ENCODE results near the gene ADAM23.

ADAM23 gene

DNA sequence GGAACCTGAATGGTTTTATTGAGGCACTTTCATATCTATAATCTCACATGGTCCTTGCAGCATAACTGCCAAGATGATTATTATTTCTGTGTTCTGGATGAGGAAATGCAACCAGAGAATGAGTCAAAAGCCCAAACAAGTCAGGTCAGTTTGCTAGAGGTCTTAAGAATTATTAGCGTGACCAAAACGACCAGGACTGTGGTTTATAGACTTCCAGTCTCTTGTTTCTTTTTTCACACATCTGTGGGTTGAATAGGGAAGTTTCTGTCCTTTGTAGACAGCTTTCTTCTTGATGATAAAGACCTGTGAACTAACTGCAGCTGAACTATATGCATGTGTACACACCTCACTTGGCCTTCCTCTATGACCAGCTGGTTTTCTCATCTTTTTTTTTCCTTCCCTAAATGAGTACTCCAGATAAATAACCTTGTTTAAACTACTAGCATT, 13.9 kb downstream of the ADAM23 start:
- TF ChIP-seq, protein P1, sequence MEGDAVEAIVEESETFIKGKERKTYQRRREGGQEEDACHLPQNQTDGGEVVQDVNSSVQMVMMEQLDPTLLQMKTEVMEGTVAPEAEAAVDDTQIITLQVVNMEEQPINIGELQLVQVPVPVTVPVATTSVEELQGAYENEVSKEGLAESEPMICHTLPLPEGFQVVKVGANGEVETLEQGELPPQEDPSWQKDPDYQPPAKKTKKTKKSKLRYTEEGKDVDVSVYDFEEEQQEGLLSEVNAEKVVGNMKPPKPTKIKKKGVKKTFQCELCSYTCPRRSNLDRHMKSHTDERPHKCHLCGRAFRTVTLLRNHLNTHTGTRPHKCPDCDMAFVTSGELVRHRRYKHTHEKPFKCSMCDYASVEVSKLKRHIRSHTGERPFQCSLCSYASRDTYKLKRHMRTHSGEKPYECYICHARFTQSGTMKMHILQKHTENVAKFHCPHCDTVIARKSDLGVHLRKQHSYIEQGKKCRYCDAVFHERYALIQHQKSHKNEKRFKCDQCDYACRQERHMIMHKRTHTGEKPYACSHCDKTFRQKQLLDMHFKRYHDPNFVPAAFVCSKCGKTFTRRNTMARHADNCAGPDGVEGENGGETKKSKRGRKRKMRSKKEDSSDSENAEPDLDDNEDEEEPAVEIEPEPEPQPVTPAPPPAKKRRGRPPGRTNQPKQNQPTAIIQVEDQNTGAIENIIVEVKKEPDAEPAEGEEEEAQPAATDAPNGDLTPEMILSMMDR (IDR thresholded peaks at IDR 0.05; ENCODE audit: low read depth, low read length) = no peak
- DNase-seq (ENCODE audit: low read depth in 2 of 2) = no peak
- no peak overlapping the region for H3K4me3 ChIP-seq (replicated peaks in 1 of 2; ENCODE audit: low read depth in 2 of 2, low read length in 2 of 2)

DNA sequence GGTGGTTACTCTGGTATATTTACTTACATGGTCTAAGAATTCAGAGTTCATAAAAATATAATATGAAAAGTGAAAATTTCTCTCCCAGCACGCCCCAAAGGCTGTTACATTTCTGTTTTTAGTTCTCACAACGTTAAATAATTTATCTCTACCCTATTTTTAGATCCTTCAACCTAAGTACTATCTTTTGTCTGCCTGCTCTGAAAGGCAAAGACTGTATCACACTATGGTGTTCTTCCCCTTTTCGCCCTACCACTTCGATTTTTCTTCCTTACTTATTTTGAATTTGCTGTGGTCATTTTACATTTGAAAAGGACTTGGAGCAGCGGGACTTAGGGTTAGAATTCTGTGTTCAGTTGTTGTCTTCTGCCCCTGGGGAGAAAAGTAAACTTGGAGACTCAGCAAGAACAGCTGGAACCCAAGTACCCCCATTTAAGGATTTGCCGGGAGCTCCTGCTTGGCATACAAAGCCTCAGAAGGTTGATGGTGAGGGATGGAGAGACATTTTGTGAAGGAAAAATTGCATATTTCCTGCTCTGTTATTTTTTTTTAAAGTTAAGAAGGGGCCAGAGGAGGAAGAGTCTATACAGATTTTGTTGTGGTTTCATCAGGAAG, 19.0 kb downstream of the ADAM23 start:
- no peak for DNase-seq (ENCODE audit: low read depth in 2 of 2)
- H3K4me3 ChIP-seq (replicated peaks in 1 of 2; ENCODE audit: low read depth in 2 of 2, low read length in 2 of 2) = no peak overlapping the region
- TF ChIP-seq, protein P1 (IDR thresholded peaks at IDR 0.05; ENCODE audit: low read depth, low read length) = no peak

DNA sequence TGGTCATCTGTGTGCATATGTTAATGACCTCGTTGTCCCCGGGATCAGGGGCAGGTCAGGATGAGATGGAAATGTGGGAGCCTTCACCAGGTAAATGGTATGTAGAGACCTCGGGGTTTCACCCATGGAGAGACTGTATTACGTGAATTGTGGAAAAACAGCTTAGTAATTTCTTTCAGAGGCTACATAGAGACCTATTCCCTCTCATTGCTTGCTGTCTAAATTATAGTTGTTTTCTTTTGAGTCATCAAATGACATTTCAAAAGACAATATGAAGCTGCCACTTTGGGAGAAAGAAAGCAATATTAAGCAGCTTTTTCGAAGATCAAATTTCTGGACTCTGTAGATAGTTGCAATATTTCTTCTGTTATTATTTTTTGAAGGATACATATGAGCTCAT, 20.4 kb downstream of the ADAM23 start:
- no peak for DNase-seq (ENCODE audit: low read depth in 2 of 2)
- TF ChIP-seq, protein P1 (IDR thresholded peaks at IDR 0.05; ENCODE audit: low read depth, low read length) = no peak
- H3K4me3 ChIP-seq (replicated peaks in 1 of 2; ENCODE audit: low read depth in 2 of 2, low read length in 2 of 2) = no peak overlapping the region

- DNase-seq (ENCODE audit: low read depth in 2 of 2) = no peak
- TF ChIP-seq, protein P1 (IDR thresholded peaks at IDR 0.05; ENCODE audit: low read depth, low read length) = no peak
- no peak overlapping the region for H3K4me3 ChIP-seq (replicated peaks in 1 of 2; ENCODE audit: low read depth in 2 of 2, low read length in 2 of 2)
Observed at GRCh38 chr2:206464597-206464996, 21.3 kb downstream of the ADAM23 start.

GRCh38 chr2:206471524-206472062, 28.3 kb downstream of the ADAM23 start:
- TF ChIP-seq, protein P1 (IDR thresholded peaks at IDR 0.05; ENCODE audit: low read depth, low read length) = no peak
- no peak for DNase-seq (ENCODE audit: low read depth in 2 of 2)

DNA sequence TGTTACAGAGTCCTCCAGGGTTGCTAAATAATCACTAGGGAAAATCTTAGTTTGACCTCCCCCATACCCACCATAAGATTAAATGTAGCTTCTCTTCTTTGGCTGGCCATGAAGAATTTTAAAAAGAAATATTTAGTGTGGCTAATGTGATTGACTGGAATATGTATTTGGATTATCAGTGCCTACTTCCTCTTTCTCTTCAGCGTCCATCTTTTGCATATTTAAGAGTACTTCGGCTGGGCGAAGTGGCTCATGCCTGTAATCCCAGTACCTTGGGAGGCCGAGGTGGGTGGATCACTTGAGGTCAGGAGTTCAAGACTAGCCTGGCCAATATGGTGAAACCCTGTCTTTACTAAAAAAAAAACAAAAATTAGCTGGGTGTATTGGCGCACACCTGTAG, 28.8 kb downstream of the ADAM23 start:
- TF ChIP-seq, protein P1 (IDR thresholded peaks at IDR 0.05; ENCODE audit: low read depth, low read length) = no peak
- no peak for DNase-seq (ENCODE audit: low read depth in 2 of 2)
- H3K4me3 ChIP-seq (replicated peaks in 1 of 2; ENCODE audit: low read depth in 2 of 2, low read length in 2 of 2) = no peak overlapping the region

More at GRCh38 chr2:206471524-206472062, 28.3 kb downstream of the ADAM23 start:
- H3K4me3 ChIP-seq (replicated peaks in 1 of 2; ENCODE audit: low read depth in 2 of 2, low read length in 2 of 2) = no peak overlapping the region
